Ishikawa (cell line): Measurements from ENCODE around the gene LRRC15.

Experiments
- CEBPB ChIP-seq: IDR thresholded peaks from 2 replicates; pipeline ENCODE4 v1.6.1; 2012
- CREB1 ChIP-seq: IDR thresholded peaks from 2 replicates; pipeline ENCODE4 v1.6.1; 2012; ENCODE audit warnings: low read depth
- EGR1 ChIP-seq: IDR thresholded peaks from 2 replicates; pipeline ENCODE4 v1.6.1; 2012
- EP300 ChIP-seq: IDR thresholded peaks from 2 replicates; pipeline ENCODE4 v1.6.1; 2012; ENCODE audit warnings: borderline replicate concordance
- FOXM1 ChIP-seq: IDR thresholded peaks from 2 replicates; pipeline ENCODE4 v1.6.1; 2012; ENCODE audit warnings: low read depth, borderline replicate concordance
- NFIC ChIP-seq: IDR thresholded peaks from 2 replicates; pipeline ENCODE4 v1.6.1; 2012
- RAD21 ChIP-seq: IDR thresholded peaks from 2 replicates; pipeline ENCODE4 v1.6.1; 2012; ENCODE audit warnings: low read depth
- TAF1 ChIP-seq: IDR thresholded peaks from 2 replicates; pipeline ENCODE4 v1.6.1; 2012; ENCODE audit warnings: low read depth, mild to moderate bottlenecking
- TCF12 ChIP-seq: IDR thresholded peaks from 2 replicates; pipeline ENCODE4 v1.6.1; 2012; ENCODE audit warnings: low read depth
- TEAD4 ChIP-seq: IDR thresholded peaks from 2 replicates; pipeline ENCODE4 v1.6.1; 2012
- YY1 ChIP-seq: IDR thresholded peaks from 2 replicates; pipeline ENCODE4 v1.6.1; 2012; ENCODE audit warnings: low read depth
- ZBTB7A ChIP-seq: IDR thresholded peaks from 2 replicates; pipeline ENCODE4 v1.6.1; 2012; ENCODE audit warnings: low read depth
- TF ChIP-seq, protein P1 (sequence below): IDR thresholded peaks from 2 replicates; pipeline ENCODE4 v1.6.1; 2012; ENCODE audit warnings: low read depth, mild to moderate bottlenecking
- TF ChIP-seq, protein P2 (sequence below): IDR thresholded peaks from 2 replicates; pipeline ENCODE4 v1.6.1; 2012
- TF ChIP-seq, protein P3 (sequence below): IDR thresholded peaks from 2 replicates; pipeline ENCODE4 v1.6.1; 2012

The LRRC15 gene

DNA sequence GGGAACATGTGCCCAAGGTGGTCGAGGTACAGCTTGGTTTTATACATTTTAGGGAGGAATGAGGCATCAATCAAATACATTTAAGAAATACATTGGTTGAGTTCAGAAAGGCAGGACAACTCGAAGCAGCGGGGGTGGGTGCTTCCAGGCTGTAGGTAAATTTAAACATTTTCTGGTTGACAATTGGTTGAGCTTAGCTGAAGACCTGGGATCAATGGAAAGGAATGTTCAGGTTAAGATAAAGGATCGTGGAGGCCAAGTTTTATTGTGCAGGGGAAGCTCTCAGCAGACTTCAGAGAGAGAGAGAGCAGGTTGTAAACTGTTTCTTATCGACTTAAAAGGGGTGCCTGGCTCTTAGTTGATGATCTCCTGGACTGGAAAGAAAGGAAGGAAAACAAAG lies 29.7 kb downstream of the LRRC15 start:
- TF ChIP-seq NFIC = no peak
- TF ChIP-seq, protein P1, sequence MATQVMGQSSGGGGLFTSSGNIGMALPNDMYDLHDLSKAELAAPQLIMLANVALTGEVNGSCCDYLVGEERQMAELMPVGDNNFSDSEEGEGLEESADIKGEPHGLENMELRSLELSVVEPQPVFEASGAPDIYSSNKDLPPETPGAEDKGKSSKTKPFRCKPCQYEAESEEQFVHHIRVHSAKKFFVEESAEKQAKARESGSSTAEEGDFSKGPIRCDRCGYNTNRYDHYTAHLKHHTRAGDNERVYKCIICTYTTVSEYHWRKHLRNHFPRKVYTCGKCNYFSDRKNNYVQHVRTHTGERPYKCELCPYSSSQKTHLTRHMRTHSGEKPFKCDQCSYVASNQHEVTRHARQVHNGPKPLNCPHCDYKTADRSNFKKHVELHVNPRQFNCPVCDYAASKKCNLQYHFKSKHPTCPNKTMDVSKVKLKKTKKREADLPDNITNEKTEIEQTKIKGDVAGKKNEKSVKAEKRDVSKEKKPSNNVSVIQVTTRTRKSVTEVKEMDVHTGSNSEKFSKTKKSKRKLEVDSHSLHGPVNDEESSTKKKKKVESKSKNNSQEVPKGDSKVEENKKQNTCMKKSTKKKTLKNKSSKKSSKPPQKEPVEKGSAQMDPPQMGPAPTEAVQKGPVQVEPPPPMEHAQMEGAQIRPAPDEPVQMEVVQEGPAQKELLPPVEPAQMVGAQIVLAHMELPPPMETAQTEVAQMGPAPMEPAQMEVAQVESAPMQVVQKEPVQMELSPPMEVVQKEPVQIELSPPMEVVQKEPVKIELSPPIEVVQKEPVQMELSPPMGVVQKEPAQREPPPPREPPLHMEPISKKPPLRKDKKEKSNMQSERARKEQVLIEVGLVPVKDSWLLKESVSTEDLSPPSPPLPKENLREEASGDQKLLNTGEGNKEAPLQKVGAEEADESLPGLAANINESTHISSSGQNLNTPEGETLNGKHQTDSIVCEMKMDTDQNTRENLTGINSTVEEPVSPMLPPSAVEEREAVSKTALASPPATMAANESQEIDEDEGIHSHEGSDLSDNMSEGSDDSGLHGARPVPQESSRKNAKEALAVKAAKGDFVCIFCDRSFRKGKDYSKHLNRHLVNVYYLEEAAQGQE = no peak
- no peak for TF ChIP-seq YY1
- TF ChIP-seq FOXM1 = no peak
- TF ChIP-seq ZBTB7A = no peak
- no peak for TF ChIP-seq TEAD4
- TF ChIP-seq TAF1 = no peak
- no peak for TF ChIP-seq TCF12
- no peak for TF ChIP-seq CEBPB
- TF ChIP-seq CREB1 = no peak

DNA sequence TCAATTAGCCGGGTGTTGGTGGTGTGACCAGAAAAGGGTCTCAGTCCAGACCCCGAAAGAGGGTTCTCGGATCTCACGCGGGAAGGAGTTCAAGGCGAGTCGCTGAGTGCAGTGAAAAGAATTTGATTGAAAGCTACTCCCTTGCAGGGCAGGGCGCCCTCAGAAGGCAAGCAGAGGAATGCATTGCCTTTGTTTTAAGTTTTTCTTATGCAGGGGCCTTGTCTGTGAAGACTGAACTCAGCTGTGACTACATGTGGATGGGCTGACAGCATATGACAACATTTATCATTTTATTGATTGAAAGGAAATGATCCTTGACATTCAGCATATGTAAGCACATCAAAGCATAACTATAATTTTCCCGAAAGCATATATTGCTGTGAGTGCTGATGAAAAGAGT lies 30.2 kb downstream of the LRRC15 start:
- TF ChIP-seq TEAD4 = peak; percentile 35; the same call in 1 of the 2 replicates
- peak; percentile 50; the same call in 1 of the 2 replicates for TF ChIP-seq RAD21
- no peak for TF ChIP-seq FOXM1
- TF ChIP-seq EGR1 = no peak
- TF ChIP-seq, protein P2, sequence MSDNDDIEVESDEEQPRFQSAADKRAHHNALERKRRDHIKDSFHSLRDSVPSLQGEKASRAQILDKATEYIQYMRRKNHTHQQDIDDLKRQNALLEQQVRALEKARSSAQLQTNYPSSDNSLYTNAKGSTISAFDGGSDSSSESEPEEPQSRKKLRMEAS = no peak
- no peak for TF ChIP-seq YY1
- TF ChIP-seq EP300 = no peak
- no peak for TF ChIP-seq CREB1
- TF ChIP-seq, protein P3, sequence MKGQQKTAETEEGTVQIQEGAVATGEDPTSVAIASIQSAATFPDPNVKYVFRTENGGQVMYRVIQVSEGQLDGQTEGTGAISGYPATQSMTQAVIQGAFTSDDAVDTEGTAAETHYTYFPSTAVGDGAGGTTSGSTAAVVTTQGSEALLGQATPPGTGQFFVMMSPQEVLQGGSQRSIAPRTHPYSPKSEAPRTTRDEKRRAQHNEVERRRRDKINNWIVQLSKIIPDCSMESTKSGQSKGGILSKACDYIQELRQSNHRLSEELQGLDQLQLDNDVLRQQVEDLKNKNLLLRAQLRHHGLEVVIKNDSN = no peak
- no peak for TF ChIP-seq TCF12
- no peak for TF ChIP-seq NFIC
- TF ChIP-seq ZBTB7A = no peak
- no peak for TF ChIP-seq TAF1
- TF ChIP-seq, protein P1 = no peak
- TF ChIP-seq CEBPB = no peak

DNA sequence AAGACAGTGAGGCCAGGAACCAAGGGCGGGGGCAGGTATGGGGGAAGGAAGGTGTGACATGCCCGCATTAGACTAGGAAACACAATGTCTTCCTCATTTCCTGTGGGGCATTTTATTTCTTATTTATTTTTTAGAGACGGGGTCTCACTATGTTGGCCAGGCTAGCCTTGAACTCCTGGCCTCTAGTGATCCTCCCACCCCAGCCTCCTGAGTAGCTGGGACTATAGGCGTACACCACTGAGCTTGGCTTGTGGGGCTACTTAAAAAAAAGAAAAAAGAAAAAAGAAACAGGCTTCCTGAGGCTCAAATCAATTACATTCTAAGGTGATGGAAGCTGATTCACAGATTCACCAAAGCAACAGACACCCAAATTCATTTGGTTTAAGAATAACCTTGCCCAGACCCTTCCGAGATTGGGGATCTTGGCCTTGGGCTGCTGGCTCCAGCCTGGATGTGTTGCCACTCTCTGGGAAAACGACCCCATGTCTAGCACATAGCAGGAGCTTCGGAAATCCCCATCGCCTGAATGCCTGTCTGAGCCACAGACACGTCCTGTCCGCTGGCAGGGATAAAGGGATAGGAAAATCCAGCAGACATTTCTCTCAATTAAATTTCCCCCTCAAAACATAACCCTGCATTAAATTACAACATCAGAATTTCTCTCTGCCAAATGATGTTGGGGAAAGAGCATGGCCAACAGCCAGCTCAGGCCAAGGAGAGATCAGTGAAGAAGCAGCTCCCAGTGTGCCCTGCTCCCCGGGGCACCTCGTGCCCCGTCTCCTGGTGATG lies 31.4 kb downstream of the LRRC15 start:
- TF ChIP-seq TEAD4 (no peak), CREB1 (no peak), EP300 (no peak), TCF12 (no peak), ZBTB7A (no peak), TAF1 (no peak), CEBPB (no peak), YY1 (no peak), FOXM1 (no peak), RAD21 (no peak), NFIC (no peak), EGR1 (no peak)
- TF ChIP-seq, protein P2 = no peak
- TF ChIP-seq, protein P1 = no peak
- TF ChIP-seq, protein P3 = no peak

DNA sequence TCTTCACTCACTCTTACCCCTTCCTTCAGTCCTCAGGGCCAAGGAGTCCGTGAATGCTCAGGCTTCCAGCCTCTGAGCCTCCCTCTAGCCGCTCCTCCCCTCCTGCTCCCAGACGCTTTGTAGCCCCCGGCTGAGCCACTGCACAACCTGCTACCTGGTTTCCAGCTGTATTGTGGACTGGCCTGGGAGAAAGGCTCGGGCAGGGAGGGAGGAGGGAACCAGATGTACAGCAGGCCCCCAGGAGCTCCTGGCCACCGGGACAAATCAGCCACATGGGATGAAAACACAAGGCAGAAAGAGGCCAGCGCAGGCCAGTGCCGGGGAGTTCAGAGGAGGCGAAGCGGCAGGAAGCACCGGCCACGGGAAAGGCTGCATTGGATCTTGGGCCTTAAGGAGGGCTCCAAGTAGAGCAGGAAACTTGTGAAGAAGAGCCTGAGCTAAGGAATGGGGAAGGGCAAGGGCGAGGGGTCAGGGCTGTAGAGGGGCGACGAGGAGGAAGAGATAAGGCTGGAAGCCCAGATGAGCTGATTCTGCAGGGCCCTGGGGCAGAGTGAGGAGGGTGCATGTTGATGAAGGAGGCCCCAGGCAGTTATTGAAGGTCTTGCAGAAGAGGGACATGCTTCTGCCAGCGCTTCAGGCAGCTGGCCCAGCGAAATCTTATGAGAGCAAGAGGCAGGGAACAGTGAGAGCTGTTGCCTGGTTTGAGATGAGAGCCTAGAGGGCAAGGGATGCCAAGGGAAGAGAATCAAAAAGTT lies 32.8 kb downstream of the LRRC15 start:
- TF ChIP-seq, protein P1 = no peak
- no peak for TF ChIP-seq FOXM1
- no peak for TF ChIP-seq EP300
- TF ChIP-seq RAD21 = no peak
- no peak for TF ChIP-seq TAF1
- TF ChIP-seq YY1 = no peak
